Activated CD4-positive, alpha-beta T cell treated with anti-CD3 and anti-CD28 coated beads for 4 hours (primary cell): ENCODE results near the gene ATP9B.

Experiments
- DNase-seq, 2 donors: peaks; one replicate each; pipeline ENCODE4 v3.0.0-alpha.2; 2020

The ATP9B gene

GRCh38 chr18:79384151-79384807, 315.1 kb downstream of the ATP9B start:
- DNase-seq, result no peak

GRCh38 chr18:79384834-79385233, 315.6 kb downstream of the ATP9B start:
- DNase-seq, result no peak

GRCh38 chr18:79385326-79385707, 316.1 kb downstream of the ATP9B start:
- no peak for DNase-seq

- DNase-seq, result no peak
Measured at GRCh38 chr18:79385708-79386341, 316.6 kb downstream of the ATP9B start.

GRCh38 chr18:79386547-79386946, 317.4 kb downstream of the ATP9B start:
- no peak for DNase-seq

GRCh38 chr18:79387214-79387613, 318.0 kb downstream of the ATP9B start:
- DNase-seq, result no peak

- no peak for DNase-seq
Measured at GRCh38 chr18:79387615-79388014, 318.4 kb downstream of the ATP9B start.

GRCh38 chr18:79388043-79388442, 318.8 kb downstream of the ATP9B start:
- no peak for DNase-seq

- DNase-seq, result no peak
Measured at GRCh38 chr18:79389689-79390088, 320.5 kb downstream of the ATP9B start.

GRCh38 chr18:79392226-79392625, 323.0 kb downstream of the ATP9B start:
- DNase-seq, result no peak

- no peak for DNase-seq
Measured at GRCh38 chr18:79393181-79393634, 324.0 kb downstream of the ATP9B start.

- DNase-seq, result peak in 1 of 2 donors; percentile 49
Measured at GRCh38 chr18:79393635-79394533, 324.7 kb downstream of the ATP9B start.

GRCh38 chr18:79394534-79395307, 325.5 kb downstream of the ATP9B start:
- peak; percentile 78 for DNase-seq

- DNase-seq, result no peak
Measured at GRCh38 chr18:79395308-79395640, 326.1 kb downstream of the ATP9B start.

- DNase-seq, result peak; percentile 88 to 90
Measured at GRCh38 chr18:79395761-79396404, 326.7 kb downstream of the ATP9B start, which contains the start of gene NFATC1. Gene NFATC1, plus strand, starts transcription at chr18:79395930. Its CDS starts 295 bp downstream, at chr18:79396225.

- DNase-seq, result peak in 1 of 2 donors; percentile 50
Measured at GRCh38 chr18:79396431-79397246, 327.4 kb downstream of the ATP9B start.

GRCh38 chr18:79397247-79397829, 328.1 kb downstream of the ATP9B start:
- no peak for DNase-seq

- DNase-seq, result no peak
Measured at GRCh38 chr18:79397830-79398761, 328.9 kb downstream of the ATP9B start.

- DNase-seq, result no peak
Measured at GRCh38 chr18:79399275-79400081, 330.3 kb downstream of the ATP9B start.
